Left ventricle myocardium inferior (tissue), 1 donor: ENCODE data around the gene PROC. TPM values are rescaled to one million over a fixed set of nuclear protein-coding genes. Genes with fewer than 3 reads are reported as not detected.

Source experiments
- DNase-seq: peaks from one replicate; pipeline ENCODE4 v3.0.0-alpha.2; 2020
- H3K27ac ChIP-seq: fragments of 200-600 bp; replicated peaks from 2 replicates; pipeline ENCODE4 v1.8.0; 2021
- H3K27me3 ChIP-seq: fragments of 200-600 bp; 2 replicates; pipeline ENCODE4 v1.8.0; 2021; ENCODE audit warnings: low read depth
- H3K36me3 ChIP-seq: fragments of 200-600 bp; 2 replicates; pipeline ENCODE4 v1.8.0; 2021
- H3K4me1 ChIP-seq: fragments of 200-600 bp; 2 replicates; pipeline ENCODE4 v1.8.0; 2021
- H3K4me3 ChIP-seq: fragments of 200-600 bp; 2 replicates; pipeline ENCODE4 v1.8.0; 2021; ENCODE audit warnings: mild to moderate bottlenecking, moderate library complexity
- H3K9me3 ChIP-seq: fragments of 200-600 bp; replicated peaks from 2 replicates; pipeline ENCODE4 v1.8.0; 2021
- CTCF ChIP-seq: fragments of 200-600 bp; IDR thresholded peaks from 2 replicates; pipeline ENCODE4 v1.8.0; 2021; ENCODE audit warnings: antibody characterized with exemption, mild to moderate bottlenecking, borderline replicate concordance
- intact Hi-C: fragments of 100-400 bp; cut with micrococcal nuclease; formaldehyde crosslinking; loops from one replicate; pipeline ENCODE4 v1.11.0; 2022
- total RNA-seq: library from RNA; stranded (reverse); fragmentation: NEBNext Ultra II Directional; extraction: Animal tissue kit (Norgen Biotek cat#: 25700); gene quantifications from one replicate; pipeline ENCODE4 v1.2.1, GENCODE V29; 2021
- donor health status: DM: no; HTN: yes; CAD: no; lungs with severe emphysema.

Gene PROC
- total RNA-seq, 1 donor from 2014 or later, result not detected

- H3K36me3 ChIP-seq, result no peaks in the 10 kb centered on the region
- no peak overlapping the region for H3K27ac ChIP-seq
- DNase-seq, result no peak
- intact Hi-C loops, result no loop called here
- H3K27me3 ChIP-seq, result no peaks in the 10 kb centered on the region
- H3K4me3 ChIP-seq, result no peak overlapping the region
- no peak for TF ChIP-seq CTCF
- H3K9me3 ChIP-seq, result peaks cover 15% of the 10 kb centered on the region
- H3K4me1 ChIP-seq, result no peaks in the 10 kb centered on the region
Observed at GRCh38 chr2:127437781-127438726, 19.8 kb downstream of the PROC start.

- Histone ChIP-seq H3K27ac (no peak overlapping the region), H3K27me3 (no peaks in the 10 kb centered on the region), H3K9me3 (peaks cover 16% of the 10 kb centered on the region), H3K4me3 (no peak overlapping the region), H3K4me1 (no peaks in the 10 kb centered on the region), H3K36me3 (no peaks in the 10 kb centered on the region)
- intact Hi-C loops, result no loop called here
- no peak for DNase-seq
- TF ChIP-seq CTCF, result no peak
Observed at GRCh38 chr2:127439343-127439742, 21.1 kb downstream of the PROC start.

GRCh38 chr2:127448526-127448925, 30.3 kb downstream of the PROC start:
- no peak for TF ChIP-seq CTCF
- Histone ChIP-seq H3K4me3 (no peak overlapping the region), H3K4me1 (no peaks in the 10 kb centered on the region), H3K27ac (no peak overlapping the region), H3K27me3 (no peaks in the 10 kb centered on the region), H3K36me3 (no peaks in the 10 kb centered on the region), H3K9me3 (peaks cover 10% of the 10 kb centered on the region)
- intact Hi-C loops, result no loop called here
- DNase-seq, result no peak

- no peaks in the 10 kb centered on the region for H3K27me3 ChIP-seq
- no peak for TF ChIP-seq CTCF
Observed at GRCh38 chr2:127449414-127449813, 31.2 kb downstream of the PROC start.

GRCh38 chr2:127449898-127450297, 31.7 kb downstream of the PROC start:
- Histone ChIP-seq H3K27me3 (no peaks in the 10 kb centered on the region), H3K27ac (no peak overlapping the region), H3K36me3 (no peaks in the 10 kb centered on the region), H3K9me3 (peaks cover 4% of the 10 kb centered on the region), H3K4me3 (no peak overlapping the region), H3K4me1 (no peaks in the 10 kb centered on the region)
- intact Hi-C loops, result no loop called here
- DNase-seq, result no peak
- TF ChIP-seq CTCF, result no peak

More at GRCh38 chr2:127449414-127449813, 31.2 kb downstream of the PROC start:
- Histone ChIP-seq H3K27ac (no peak overlapping the region), H3K4me1 (no peaks in the 10 kb centered on the region), H3K36me3 (no peaks in the 10 kb centered on the region), H3K4me3 (no peak overlapping the region), H3K9me3 (peaks cover 8% of the 10 kb centered on the region)
- intact Hi-C loops, result no loop called here
- DNase-seq, result no peak
